Activated CD8-positive, alpha-beta memory T cell treated with anti-CD3 and anti-CD28 coated beads, Interleukin-2, amount 50 U/mL, for 4 hours (primary cell): ENCODE results near the gene GLB1L.

ENCODE experiments used
- DNase-seq: peaks from one replicate; pipeline ENCODE4 v3.0.0-alpha.2; 2020

The GLB1L gene

DNA sequence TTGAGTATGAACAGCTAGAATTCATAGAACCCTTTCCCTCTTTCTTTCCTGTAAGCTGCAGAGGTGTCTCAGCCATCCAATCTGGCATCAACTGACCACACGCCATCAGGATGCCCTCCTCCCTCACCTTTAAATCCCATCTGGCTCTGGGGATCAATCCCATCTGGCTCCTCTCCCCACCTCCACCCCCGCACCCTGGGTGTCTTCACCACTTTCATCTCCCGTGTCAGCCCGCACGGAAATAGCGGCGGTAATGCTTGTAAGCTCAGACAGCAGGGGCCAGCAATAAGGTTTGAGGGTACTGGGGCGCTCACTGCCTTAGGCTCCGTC is 7.3 kb upstream of the GLB1L start:
- DNase-seq = peak; percentile 44

- peak; percentile 44 for DNase-seq
Measured at GRCh38 chr2:219252084-219252483, 6.8 kb upstream of the GLB1L start.

GRCh38 chr2:219251656-219252055 is 6.4 kb upstream of the GLB1L start:
- DNase-seq = no peak

DNA sequence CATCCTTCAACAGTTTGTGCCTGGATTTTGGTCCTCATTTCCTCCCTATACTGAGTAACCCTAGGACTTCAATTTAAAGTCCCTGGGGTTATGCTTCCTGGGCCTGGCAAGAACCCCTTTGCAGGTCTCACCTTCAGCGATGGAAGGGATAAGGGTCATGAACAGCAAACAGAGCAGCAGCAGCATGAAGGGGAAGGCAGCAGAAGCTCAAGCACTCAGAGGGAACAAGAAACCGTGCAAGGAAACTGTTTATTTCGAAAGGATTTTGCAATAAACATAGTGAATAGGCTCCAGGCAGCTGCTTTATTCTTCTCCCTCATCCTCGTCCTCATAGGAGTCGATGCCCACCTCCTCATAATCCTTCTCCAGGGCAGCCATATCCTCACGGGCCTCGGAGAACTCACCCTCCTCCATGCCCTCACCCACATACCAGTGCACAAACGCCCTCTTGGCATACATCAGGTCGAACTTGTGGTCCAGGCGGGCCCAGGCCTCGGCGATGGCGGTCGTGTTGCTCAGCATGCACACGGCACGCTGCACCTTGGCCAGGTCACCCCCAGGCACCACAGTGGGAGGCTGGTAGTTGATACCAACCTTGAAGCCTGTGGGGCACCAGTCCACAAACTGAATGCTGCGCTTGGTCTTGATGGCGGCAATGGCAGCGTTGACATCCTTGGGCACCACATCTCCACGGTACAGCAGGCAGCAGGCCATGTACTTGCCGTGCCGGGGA is 5.0 kb upstream of the GLB1L start:
- no peak for DNase-seq

GRCh38 chr2:219249203-219249980 is 4.1 kb upstream of the GLB1L start:
- DNase-seq = peak; percentile 46

- no peak for DNase-seq
Measured at GRCh38 chr2:219248845-219249202, 3.6 kb upstream of the GLB1L start.

DNA sequence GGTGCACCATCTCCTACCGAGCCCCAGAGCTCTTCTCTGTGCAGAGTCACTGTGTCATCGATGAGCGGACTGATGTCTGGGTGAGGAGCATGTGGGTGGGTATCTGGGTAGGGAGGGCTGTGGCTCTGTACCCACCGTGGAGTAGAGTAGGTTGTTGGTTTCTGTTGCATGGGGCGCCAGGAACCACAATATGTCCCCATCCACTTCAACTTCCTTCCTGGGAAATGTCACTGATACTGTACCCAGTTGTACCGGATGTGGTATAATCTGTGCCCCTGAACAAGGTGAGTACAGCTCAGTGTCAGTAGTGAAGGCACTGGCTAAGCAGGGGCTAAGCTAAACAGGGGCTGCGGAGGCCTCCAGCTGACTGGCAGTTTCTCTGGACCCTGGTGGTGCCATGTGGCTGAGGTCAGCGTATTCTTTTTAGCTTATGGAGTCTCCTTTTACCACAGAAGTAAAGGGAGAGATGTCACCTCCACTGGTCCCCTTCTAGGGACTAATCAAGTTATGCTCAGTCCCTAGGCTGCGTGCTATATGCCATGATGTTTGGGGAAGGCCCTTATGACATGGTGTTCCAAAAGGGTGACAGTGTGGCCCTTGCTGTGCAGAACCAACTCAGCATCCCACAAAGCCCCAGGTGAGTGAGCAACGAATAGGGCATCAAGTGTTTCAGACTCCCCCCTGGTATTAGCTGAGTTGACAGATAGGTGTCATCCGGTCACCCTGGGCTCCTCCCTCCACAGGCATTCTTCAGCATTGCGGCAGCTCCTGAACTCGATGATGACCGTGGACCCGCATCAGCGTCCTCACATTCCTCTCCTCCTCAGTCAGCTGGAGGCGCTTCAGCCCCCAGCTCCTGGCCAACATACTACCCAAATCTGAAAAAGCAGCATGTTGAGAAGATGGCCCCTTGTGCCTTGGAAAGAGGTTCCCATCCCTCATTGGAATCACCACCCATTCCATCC is 2.7 kb upstream of the GLB1L start:
- peak; percentile 72 for DNase-seq

- DNase-seq = no peak
Measured at GRCh38 chr2:219246559-219246958, 1.3 kb upstream of the GLB1L start.

GRCh38 chr2:219245899-219246230 is 621 bp upstream of the GLB1L start:
- peak; percentile 21 for DNase-seq

DNA sequence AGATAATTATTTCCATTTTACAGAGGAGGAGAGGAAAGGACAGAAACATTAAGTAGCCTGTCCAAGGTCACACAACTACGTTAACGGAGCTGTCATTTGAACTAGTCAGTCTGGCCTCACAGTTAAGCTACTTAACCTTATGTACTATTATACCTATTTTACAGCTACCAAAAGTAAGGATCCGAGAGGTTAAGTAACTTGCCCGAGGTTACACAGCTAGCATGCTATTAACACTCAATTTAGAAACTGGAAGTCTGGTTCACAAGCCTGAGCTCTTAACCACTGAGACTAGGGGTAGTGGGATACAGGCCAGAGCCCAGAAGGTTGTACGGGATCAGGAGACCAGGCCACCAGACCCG is 476 bp downstream of the GLB1L start:
- DNase-seq = no peak

DNA sequence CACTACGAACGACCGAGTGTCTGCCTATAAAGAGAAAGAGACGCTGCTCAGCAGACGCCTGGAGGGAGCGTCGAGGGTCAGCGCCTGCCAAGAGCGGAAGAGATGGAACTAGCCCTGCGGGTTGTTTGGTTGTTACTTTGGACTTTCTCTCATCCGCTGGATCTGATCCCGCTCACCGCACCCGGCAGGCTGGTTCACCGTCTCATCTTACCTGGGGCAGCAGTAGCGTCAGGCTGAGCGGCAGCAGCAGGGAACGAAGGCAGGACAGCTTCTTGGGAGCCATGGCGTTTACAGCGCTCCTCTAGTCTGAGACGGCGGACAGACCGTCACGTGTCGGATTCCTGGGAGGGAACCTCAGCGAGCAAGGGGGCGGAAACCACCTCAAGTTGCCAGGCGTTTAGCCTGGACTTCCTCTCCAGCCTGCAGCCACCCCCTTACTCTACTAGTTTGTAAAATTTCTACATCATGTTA is 1.9 kb downstream of the GLB1L start:
- DNase-seq = no peak

DNA sequence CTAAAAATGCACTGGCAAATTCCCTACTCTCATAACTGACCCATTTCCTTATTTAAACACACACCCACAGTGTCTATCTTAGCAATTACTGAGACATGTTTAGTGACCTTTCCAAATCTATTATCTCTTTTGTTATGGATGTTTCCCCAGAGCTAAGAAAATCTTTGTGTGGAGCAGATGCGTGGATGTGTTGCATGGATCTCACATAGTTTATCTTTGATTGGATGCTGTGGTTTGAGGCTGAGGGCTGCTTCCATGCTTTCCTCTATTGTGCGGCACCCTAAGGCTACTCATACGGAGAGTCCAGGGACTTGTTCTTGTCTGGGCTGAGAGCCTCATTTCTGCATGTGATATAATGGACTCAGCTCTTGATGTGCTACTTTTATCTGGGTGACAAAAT is 10.9 kb downstream of the GLB1L start:
- DNase-seq = no peak

DNA sequence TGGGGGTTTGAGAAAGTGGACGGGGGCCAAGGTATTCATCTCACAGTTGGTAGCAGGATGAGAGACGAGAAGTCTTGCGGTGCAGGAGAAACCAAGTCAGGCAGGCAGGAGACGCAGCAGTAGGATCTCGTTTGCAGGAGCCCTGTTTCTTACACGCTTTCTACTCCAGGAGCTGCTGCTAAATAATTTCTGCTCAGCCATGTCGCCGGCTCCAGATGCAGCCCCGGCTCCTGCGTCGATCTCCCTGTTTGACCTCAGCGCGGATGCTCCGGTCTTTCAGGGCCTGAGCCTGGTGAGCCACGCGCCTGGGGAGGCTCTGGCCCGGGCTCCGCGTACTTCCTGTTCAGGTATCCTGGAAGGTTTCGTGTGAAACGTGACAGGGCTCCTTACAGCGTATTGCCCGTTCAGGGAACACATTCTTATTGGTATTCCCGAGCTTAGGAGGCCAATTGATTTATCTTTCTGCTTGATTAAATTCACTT is 15.1 kb downstream of the GLB1L start:
- DNase-seq = no peak

- peak; percentile 96 for DNase-seq
Measured at GRCh38 chr2:219229305-219230058, 15.8 kb downstream of the GLB1L start, which contains the start of the genes ANKZF1 and ATG9A. Gene ANKZF1, plus strand, starts transcription at chr2:219229806. Its CDS starts 452 bp downstream, at chr2:219230258. Gene ATG9A, minus strand, starts transcription at chr2:219229636. Its CDS starts 1,612 bp downstream, at chr2:219228024.

DNA sequence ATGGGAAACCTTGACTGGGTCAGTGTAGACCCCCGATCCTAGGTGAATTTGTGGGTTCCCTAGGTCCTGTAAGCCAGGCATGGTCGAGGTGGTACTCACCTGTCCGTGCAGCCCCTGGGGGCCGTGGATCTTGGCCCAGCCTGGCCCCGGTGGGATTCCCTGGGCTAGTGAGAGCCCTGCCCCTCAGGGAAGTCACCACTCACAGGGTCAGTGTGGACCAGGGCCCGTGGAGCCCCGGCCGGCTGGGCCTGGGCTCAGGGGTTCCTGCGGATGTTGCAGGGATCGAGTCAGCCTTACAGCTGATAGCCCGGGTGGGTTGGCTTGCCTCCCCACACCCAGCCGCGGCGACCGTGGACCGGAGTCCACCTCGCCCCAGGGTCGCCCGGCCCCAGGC is 16.3 kb downstream of the GLB1L start:
- DNase-seq = no peak

GRCh38 chr2:219228041-219228910 is 17.0 kb downstream of the GLB1L start:
- no peak for DNase-seq

DNA sequence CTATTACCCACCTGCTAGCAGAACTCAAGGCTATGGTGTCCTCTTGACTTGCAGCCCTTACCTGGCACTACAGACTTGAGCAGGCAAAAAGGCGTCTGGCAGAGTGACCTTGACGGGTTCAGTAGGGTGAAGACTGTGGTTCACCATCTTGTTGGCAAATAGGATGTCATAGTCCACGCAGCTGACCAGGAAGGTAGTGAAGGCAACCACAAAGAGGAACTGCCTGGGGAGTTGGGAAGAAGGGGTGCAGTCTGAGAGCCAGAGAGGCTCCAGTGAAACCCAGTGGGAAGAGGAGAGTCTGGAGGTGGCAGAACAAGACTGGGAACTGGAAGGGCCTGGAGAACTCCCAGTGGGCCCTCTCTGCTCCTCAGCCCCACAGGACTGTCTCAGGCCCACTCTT is 19.9 kb downstream of the GLB1L start:
- DNase-seq = no peak

GRCh38 chr2:219223831-219224610 is 21.2 kb downstream of the GLB1L start:
- DNase-seq = no peak

DNA sequence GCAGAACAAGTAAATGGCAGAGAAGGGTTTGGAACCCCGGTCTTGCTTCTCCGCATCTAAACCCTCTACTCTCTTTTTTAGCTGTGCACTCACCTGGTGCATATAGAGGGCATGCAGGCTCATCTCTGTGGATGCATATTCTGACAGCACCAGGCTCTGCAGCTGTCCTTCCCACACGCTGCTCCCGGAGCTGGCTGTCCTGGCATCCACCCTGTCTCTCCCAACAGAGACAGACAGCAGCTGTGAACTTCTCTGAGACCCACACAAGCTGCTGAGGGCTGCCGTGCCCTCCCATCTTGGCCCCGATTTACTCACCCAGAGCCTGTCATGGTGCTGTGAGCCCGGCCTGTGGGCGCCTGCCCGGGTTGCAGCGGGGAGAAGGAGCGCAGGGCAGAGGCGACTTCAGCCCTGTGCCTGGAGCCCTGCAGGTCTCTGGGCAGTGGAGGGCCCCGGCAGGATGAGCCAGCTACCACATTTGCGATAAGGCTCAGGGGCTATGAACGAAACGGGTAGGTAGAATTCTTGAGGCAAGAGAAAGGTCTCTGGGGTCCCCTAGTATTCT is 23.2 kb downstream of the GLB1L start:
- no peak for DNase-seq
